ENCODE data around the gene NWD2.

Gene NWD2

DNA sequence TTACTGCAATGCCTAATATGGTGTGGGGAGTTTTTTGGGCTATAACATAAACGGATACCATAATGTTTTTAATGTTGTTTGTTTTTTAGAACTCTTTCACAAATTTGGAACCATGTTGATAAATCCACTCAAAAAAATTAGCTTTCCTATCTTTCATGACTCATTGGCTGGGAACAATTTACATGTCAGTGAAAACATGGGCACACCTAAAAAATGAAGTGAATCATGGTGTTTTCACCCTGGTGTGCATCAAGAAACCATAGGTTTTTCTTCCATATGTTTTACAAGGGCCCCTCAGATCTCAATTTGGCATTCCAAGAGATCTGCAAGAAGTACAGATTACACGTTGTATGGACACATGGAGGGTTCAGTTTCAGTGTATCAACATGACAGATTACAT, 207.1 kb downstream of the NWD2 start:
- Mint-ChIP-seq H3K27ac (no peak overlapping the region), H3K4me3 (no peak overlapping the region), H3K36me3 (no peaks in the 10 kb centered on the region), H3K27me3 (peaks cover 45% of the 10 kb centered on the region), H3K9me3 (no peaks in the 10 kb centered on the region), H3K4me1 (peaks cover 15% of the 10 kb centered on the region)
- CTCF ChIA-PET, result interaction anchor here (1.2 to 6.1 kb wide), 2 partner anchors 77 to 116 kb away, joined by 4 to 40 read pairs; no protein-coding TSS in a partner anchor
- DNase-seq, result no peak

DNA sequence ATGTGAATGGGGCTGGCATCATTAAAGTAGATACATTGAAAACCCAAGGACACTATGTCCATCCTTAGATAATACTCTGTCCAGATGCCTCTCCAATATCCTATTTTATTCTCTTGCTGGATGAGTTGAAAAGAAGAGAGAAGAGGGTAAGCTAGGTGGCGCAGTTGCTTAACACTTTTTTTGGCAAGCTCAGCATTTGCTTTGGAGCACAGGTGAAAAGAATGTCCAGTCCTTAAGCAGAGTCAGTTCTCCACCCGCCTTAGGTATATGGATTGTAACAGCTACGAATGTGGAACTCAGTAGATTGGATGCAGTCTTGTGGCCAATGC, 208.4 kb downstream of the NWD2 start:
- peak; percentile 63 for DNase-seq
- no peak overlapping the region for H3K27ac Mint-ChIP-seq
- no peaks in the 10 kb centered on the region for H3K36me3 Mint-ChIP-seq
- no peaks in the 10 kb centered on the region for H3K9me3 Mint-ChIP-seq
- peaks cover 15% of the 10 kb centered on the region for H3K4me1 Mint-ChIP-seq
- H3K27me3 Mint-ChIP-seq, result peaks cover 45% of the 10 kb centered on the region
- CTCF ChIA-PET, result interaction anchor here (0.6 to 6.1 kb wide), 12 partner anchors 9 to 1059 kb away, joined by 3 to 40 read pairs (median 3); no protein-coding TSS in a partner anchor
- H3K4me3 Mint-ChIP-seq, result peak overlapping the region; percentile 57

DNA sequence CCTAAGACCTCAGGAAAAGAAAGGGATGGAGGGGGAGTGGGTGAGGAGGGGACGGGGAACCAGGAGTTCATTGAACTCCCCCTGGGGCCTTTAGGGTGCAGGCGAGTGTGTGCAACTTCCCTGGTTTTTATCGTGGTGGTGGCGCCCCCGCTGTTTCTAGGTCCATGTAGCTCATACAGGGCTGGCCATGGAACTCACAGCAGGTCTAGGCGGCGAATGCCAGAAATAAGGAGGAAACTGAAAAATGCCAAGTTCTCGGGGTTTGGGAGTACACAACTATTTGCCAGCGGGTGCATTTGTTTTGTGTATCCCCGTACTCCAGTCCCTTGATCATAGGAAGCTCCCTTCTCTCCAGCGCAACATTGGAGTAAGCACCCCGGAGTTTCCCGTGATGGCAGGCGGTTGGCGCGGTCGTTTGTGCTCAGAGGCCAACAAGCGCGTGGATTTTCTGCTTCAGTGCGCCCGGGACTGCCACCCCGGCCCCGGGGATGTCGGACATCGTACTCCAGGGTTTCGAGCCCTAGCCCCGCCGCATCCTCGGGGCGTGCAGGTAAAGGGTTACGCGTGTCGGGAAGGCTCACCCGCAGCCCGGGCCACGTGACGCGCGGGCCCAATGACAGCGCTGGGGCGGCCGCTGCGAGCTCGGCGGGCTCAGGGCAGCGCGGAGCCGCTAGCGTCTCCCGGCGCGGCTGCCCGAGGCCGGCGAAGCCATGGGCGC, 208.9 kb downstream of the NWD2 start:
- H3K9me3 Mint-ChIP-seq, result no peaks in the 10 kb centered on the region
- H3K4me1 Mint-ChIP-seq, result peaks cover 15% of the 10 kb centered on the region
- DNase-seq, result peak; percentile 66
- CTCF ChIA-PET, result interaction anchor here (0.6 to 6.1 kb wide), 12 partner anchors 8 to 1060 kb away, joined by 3 to 40 read pairs (median 3); no protein-coding TSS in a partner anchor
- H3K27me3 Mint-ChIP-seq, result peaks cover 47% of the 10 kb centered on the region
- peak overlapping the region; percentile 57 for H3K4me3 Mint-ChIP-seq
- no peaks in the 10 kb centered on the region for H3K36me3 Mint-ChIP-seq
- no peak overlapping the region for H3K27ac Mint-ChIP-seq

DNA sequence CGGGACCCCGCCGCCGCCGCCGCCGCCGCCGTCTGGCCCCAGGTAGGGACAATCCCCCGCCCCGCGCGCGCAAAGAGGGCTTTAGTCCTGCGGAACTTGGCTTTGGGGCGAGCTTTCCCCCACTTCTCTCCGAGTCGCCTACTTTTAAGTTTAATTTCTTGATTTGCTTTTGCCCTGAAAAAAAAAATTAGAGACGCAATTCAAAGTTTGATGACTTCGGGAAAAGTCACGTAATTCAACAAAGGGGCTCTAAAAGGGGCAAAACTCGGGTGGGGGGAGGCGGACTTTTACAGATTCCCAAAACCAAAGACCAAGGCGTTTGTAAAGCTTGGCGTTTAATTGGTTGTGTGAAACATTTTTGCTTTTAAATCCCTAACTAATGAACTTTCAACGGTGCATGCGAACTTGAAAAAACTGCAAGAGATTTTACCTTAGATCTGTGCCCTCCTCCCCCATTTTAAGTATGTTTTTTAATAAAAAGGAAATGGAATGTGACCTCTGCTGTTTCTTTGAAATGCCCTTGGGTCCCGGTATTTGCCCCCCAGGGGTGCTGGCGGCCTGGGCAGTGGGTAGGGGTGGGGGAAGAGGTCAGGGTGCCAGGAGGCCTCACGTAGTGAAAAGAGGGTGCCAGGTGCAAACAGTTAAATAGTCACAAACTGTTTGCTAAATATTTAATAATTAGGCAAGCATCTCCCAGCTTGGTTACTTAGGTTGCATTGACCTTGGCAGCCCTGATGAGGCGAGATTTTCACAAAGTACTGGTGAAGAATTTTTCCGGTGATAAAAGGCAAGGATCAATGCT, 209.7 kb downstream of the NWD2 start:
- Mint-ChIP-seq H3K27me3 (peaks cover 48% of the 10 kb centered on the region), H3K27ac (no peak overlapping the region), H3K36me3 (no peaks in the 10 kb centered on the region), H3K9me3 (no peaks in the 10 kb centered on the region), H3K4me1 (peaks cover 15% of the 10 kb centered on the region), H3K4me3 (peak overlapping the region; percentile 29)
- no peak for DNase-seq
- CTCF ChIA-PET, result interaction anchor here (1.0 to 6.1 kb wide), 5 partner anchors 17 to 539 kb away, joined by 3 to 40 read pairs (median 4); no protein-coding TSS in a partner anchor

DNA sequence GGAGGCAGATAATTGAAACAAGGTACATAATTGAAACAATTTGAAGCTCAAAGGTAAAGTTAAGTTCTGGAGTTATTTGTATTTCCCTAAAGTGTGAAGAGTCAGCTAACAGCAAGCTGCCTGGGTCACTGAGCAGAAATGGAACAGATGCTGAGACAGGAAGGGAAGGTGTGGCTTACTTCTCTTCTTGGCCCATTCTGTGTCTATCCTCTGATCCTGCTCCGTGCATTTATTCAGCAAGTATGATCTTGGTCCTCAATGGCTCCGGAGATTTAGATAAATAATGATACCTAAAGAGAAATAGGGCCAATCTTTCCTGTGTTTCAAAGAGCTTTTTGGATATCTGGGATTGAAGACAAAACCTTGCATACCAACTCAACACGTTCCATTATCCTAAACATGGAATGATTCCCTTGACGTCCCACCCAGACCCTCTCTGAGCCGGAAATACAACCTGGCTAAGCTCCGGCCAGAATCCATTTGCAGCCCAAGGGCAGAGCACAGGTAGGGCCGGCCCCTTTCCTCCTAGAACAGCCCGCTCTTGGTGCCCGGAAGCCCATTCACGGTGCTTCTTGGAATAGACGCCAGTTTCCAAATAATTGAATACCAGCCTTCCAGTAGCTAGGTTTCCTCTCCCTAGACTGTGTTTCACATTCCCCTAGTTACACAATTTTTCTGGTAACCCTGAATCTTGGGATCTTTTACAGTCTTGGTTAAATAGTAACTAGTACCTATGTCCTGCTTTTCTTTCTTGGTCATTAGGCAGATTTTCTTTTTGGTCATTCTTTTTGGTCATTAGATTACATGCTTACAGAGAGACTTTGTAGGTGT, 211.0 kb downstream of the NWD2 start:
- CTCF ChIA-PET, result interaction anchor here (6.1 kb wide), 1 partner anchor 112 kb away, joined by 40 read pairs; no protein-coding TSS in a partner anchor
- peaks cover 48% of the 10 kb centered on the region for H3K27me3 Mint-ChIP-seq
- peaks cover 15% of the 10 kb centered on the region for H3K4me1 Mint-ChIP-seq

DNA sequence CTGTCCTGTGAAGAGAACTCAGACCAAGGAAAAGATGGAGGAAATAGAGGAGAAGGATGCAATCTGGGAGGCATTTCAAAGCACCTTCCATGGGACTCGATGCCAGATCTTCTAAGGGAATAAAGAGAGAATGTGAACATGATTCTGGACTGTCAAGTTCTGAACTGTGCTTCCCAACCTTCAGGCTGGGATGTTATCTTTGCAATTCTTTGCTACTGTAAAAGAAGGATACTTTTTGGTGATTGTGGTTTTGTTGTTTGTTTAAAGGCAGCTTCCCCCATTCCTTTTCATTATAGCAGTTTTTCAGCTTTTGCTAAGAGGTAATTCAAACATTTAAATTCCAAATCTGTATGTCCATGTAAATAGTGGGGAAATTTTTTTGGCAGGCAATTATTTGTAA, 217.3 kb downstream of the NWD2 start:
- Mint-ChIP-seq H3K9me3 (no peaks in the 10 kb centered on the region), H3K27ac (no peak overlapping the region), H3K4me3 (no peak overlapping the region), H3K4me1 (no peaks in the 10 kb centered on the region), H3K27me3 (peaks cover 9% of the 10 kb centered on the region), H3K36me3 (no peaks in the 10 kb centered on the region)
- no peak for DNase-seq
- CTCF ChIA-PET, result interaction anchor here (1.5 kb wide), 1 partner anchor 9 kb away, joined by 4 read pairs; no protein-coding TSS in a partner anchor

More for the DNA sequence above, 211.0 kb downstream of the NWD2 start:
- Mint-ChIP-seq H3K9me3 (no peaks in the 10 kb centered on the region), H3K36me3 (no peaks in the 10 kb centered on the region), H3K27ac (no peak overlapping the region), H3K4me3 (no peak overlapping the region)
- no peak for DNase-seq

DNA sequence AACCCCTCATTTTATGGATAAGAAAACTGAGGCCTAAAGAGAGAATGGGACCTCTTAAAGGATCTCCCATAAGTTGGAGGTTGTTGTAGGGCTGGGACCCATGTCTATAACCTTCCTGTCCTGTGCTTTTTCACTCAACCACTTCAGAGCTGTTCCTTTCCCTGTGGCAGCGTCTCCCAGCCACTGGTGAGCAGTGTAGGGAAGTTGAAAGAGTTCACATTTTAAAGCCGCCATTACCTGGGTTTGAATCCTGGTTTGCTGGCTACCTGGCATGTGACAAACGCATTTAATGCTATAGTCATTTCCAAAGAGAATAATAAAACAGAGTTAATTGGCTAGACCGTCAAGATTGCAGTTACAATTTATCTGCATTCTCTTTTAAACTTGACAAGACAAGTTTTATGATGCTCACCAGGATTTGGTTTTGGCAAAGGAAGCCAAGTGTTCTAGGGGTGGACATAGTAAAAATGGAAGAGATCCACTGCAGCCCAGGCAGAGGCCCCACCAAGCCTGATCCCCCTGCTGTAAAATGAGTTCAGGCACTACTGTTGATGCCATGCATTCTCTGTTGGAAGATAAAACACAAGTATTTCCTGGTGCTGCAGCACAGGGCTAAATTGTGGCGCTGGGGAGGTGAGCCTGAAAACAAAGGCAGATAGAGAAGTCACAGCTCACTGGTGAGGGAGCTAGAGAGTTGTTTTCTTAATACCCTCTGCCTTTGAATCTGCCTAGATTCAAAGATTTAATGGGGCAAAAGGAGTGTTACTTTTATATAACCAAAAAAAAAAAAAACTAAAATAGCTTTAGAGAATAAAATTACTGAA, 218.7 kb downstream of the NWD2 start:
- H3K36me3 Mint-ChIP-seq, result no peaks in the 10 kb centered on the region

DNA sequence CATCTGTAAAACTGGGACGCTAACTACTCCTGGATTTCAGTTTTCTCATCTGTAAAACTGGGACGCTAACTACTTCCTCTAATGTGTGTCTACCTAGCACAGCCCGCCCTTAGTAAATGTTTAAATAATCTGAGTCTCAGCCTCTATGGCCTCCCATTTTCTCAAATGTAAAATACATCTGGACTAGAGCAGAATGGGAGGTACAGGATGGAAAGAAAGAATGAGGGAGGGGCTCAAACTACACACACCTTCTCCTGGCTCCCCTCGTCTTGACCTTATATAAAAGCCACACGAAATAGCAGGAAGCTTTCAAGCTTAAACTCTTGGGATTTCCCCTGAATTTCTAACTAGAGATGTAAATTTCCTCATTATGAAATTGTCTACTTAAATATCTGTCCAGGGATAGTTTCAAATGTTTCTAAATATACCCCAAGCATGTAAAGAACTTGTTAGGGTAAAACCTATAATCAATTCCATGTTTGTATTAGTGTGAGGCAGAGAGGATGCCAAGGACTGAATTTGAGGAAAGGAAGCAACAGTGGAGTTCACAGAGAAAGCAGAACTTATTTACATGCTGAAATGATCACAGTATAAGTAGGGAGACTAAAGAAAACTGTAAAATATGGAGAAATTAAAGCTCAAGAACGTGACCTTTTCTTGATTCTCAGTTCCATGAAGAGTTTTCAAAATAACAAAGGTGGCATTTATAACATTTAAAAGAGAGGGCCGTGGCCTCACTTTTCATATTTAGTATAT, 220.0 kb downstream of the NWD2 start:
- H3K27me3 Mint-ChIP-seq, result peaks cover 6% of the 10 kb centered on the region
- H3K9me3 Mint-ChIP-seq, result no peaks in the 10 kb centered on the region
- H3K27ac Mint-ChIP-seq, result no peak overlapping the region
- H3K36me3 Mint-ChIP-seq, result no peaks in the 10 kb centered on the region
- CTCF ChIA-PET, result no interaction called here
- no peaks in the 10 kb centered on the region for H3K4me1 Mint-ChIP-seq
- no peak overlapping the region for H3K4me3 Mint-ChIP-seq
- DNase-seq, result no peak

More for the DNA sequence above, 218.7 kb downstream of the NWD2 start:
- DNase-seq, result no peak
- Mint-ChIP-seq H3K27ac (no peak overlapping the region), H3K4me1 (no peaks in the 10 kb centered on the region), H3K4me3 (no peak overlapping the region), H3K27me3 (peaks cover 9% of the 10 kb centered on the region), H3K9me3 (no peaks in the 10 kb centered on the region)
- CTCF ChIA-PET, result interaction anchor here (0.7 kb wide), 1 partner anchor 20 kb away, joined by 3 read pairs; no protein-coding TSS in a partner anchor

DNA sequence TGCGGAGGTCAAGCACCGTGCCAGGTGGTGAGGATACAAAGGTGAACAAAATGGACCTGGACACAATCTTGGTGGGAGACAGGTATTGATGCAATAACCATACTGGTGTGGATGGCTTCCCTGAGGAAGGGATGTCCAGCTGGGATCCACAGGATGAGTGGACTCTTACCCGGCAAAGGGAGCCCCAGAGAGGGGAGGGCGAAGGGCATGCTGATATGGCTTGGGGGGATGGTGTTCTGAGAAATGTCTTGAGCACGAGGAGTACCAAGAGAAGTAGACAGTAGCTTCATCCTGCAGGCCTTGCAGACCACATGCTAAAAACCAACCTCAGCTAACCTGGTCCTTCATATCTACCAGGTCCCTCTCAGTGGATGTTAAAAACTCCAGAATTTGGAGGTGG, 220.8 kb downstream of the NWD2 start:
- H3K36me3 Mint-ChIP-seq, result no peaks in the 10 kb centered on the region
- no peaks in the 10 kb centered on the region for H3K4me1 Mint-ChIP-seq
- no peaks in the 10 kb centered on the region for H3K9me3 Mint-ChIP-seq
- H3K4me3 Mint-ChIP-seq, result no peak overlapping the region
- H3K27ac Mint-ChIP-seq, result no peak overlapping the region
- CTCF ChIA-PET, result no interaction called here
- H3K27me3 Mint-ChIP-seq, result peaks cover 6% of the 10 kb centered on the region
- DNase-seq, result no peak

DNA sequence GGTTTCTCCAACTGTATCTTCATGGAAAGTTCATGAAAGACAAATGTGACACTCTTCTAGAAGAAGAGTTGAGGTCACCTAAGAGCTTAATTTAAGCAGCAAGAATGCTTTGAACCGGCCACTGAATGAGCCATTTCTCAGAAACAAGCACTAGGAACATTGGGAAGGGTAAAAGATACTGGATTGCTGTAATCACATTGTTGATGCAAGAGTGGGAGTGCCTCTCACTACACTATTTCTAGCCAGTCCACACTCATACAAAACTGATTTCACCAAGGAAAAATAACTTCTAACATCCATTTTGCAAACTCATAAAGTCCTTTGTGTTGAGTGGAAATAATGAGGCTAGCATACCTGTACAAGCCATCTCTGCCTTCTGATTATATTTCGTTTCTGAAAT, 221.3 kb downstream of the NWD2 start:
- no peaks in the 10 kb centered on the region for H3K4me1 Mint-ChIP-seq
- H3K27ac Mint-ChIP-seq, result no peak overlapping the region
- H3K36me3 Mint-ChIP-seq, result no peaks in the 10 kb centered on the region
- H3K4me3 Mint-ChIP-seq, result no peak overlapping the region
- H3K9me3 Mint-ChIP-seq, result no peaks in the 10 kb centered on the region
- CTCF ChIA-PET, result no interaction called here
- no peak for DNase-seq
- peaks cover 6% of the 10 kb centered on the region for H3K27me3 Mint-ChIP-seq

DNA sequence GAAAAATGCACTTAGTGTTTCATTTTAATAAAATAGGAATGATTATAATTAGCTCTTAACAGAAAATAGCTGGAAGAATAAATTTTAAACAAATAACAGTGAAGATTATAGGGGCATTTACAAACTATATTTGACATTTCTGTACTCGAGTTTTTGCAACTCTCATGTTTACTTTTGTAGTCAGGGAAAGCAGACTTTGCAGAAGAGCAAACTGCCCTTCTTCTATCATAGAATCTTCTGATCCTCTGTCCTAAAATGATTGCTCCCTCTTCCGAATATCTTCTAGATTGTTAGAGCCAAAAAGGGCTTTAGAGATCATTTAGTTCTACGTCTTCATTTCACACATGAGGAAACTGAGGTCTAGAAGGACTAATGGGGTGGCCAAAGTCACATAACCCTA, 222.7 kb downstream of the NWD2 start:
- Mint-ChIP-seq H3K36me3 (no peaks in the 10 kb centered on the region), H3K4me1 (no peaks in the 10 kb centered on the region), H3K9me3 (no peaks in the 10 kb centered on the region), H3K27ac (no peak overlapping the region), H3K27me3 (peaks cover 7% of the 10 kb centered on the region), H3K4me3 (no peak overlapping the region)
- CTCF ChIA-PET, result interaction anchor here (0.6 kb wide), 1 partner anchor 12 kb away, joined by 3 read pairs; no protein-coding TSS in a partner anchor
- DNase-seq, result no peak

DNA sequence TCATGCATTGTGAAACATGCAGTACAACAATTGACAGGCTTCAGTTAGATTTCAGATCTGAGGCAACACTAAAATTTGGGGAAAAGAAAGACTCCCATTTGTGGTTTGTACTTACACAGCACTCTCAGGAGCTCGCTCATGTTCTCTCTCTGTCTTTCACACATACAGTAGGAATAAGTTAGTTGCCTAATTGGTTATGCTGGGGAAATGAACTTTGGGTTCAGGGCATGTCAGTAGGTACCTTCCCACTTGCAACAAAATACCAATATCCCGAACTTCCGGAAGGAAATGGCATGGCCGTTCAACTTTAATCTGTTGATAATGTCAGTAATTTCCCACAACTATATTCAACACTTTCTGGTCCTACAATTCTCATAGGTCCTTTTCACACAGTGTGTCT, 223.3 kb downstream of the NWD2 start:
- H3K4me1 Mint-ChIP-seq, result no peaks in the 10 kb centered on the region
- DNase-seq, result no peak
- no peaks in the 10 kb centered on the region for H3K9me3 Mint-ChIP-seq
- CTCF ChIA-PET, result no interaction called here
- H3K36me3 Mint-ChIP-seq, result no peaks in the 10 kb centered on the region
- no peak overlapping the region for H3K4me3 Mint-ChIP-seq
- H3K27ac Mint-ChIP-seq, result no peak overlapping the region
- H3K27me3 Mint-ChIP-seq, result peaks cover 7% of the 10 kb centered on the region

DNA sequence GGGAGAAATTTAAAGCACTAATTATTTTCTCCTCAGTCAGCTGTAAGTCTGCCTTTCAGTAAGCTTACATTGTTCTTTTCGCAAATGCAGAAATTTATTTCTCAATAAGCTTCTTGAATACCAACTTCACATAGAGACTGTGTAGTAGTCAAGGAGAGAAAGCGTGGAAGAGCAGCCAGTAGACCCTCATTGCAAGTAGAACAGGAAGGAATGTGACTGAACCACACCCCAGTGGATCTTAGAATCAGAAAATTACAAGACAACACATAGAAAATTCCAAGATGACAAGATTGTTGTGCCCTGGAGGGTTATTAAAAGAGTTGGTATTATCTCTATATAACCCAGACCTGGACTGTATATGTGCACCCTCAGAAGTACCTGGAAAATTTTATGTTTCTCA, 224.7 kb downstream of the NWD2 start:
- Mint-ChIP-seq H3K4me3 (no peak overlapping the region), H3K27ac (no peak overlapping the region), H3K27me3 (peaks cover 16% of the 10 kb centered on the region), H3K36me3 (no peaks in the 10 kb centered on the region), H3K9me3 (no peaks in the 10 kb centered on the region), H3K4me1 (no peaks in the 10 kb centered on the region)
- DNase-seq, result no peak
- CTCF ChIA-PET, result no interaction called here
